A673 (cell line): ENCODE data around the gene KLHL35.

Experiments used
- CTCF ChIP-seq: fragments of 300-800, 200-600 bp; sonication (generic); conservative IDR thresholded peaks from 2 replicates; pipeline ENCODE4 v1.5.1; 2017; ENCODE audit warnings: low read depth, mild to moderate bottlenecking, antibody characterized with exemption, low read length, moderate library complexity, mixed read lengths
- EZH2 ChIP-seq: fragments of 200-600 bp; sonication (generic); IDR thresholded peaks from 2 replicates; pipeline ENCODE4 v1.6.1; 2017; ENCODE audit warnings: borderline replicate concordance, low read depth, mild to moderate bottlenecking, mixed read lengths, antibody characterized with exemption, low read length; ENCODE audit not compliant: poor library complexity, severe bottlenecking

- no peak for TF ChIP-seq CTCF
- TF ChIP-seq EZH2 = no peak
These were observed 11.1 kb downstream of the KLHL35 start for GRCh38 chr11:75421902-75422247.
